Kidney glomerular epithelial cell (primary cell): ENCODE results near the gene PSME2.

ENCODE experiments used
- DNase-seq: peaks from one replicate; lab custom pipeline; 2025; lab: John Stamatoyannopoulos, UW

The PSME2 gene

DNA sequence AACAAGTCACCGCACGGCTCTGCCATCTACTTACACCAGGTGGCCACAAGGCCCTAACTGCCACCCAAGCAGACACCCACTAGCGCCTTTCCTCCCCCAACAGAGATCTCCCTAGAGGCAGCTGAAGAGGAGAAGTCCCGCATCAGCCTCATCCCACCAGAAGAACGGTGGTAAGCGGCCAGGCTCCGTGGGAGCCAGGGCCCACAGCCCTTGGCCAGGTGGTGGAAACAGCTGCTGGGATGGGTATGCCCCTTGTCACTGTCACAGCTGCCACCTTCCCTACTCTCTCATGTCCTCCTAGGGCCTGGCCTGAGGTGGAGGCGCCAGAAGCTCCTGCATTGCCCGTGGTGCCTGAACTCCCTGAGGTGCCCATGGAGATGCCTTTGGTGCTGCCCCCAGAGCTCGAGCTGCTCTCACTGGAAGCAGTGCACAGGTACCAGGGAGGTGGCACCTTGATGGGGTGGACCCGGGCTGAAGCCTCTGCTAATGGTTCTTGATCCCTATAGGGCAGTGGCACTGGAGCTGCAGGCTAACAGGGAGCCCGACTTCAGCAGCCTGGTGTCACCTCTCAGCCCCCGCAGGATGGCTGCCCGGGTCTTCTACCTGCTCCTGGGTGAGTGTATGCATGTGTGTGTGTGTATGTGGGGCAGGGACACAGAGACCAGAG lies 33.0 kb upstream of the PSME2 start:
- no peak for DNase-seq

- no peak for DNase-seq
Observed at GRCh38 chr14:24178399-24179178, 32.2 kb upstream of the PSME2 start.

DNA sequence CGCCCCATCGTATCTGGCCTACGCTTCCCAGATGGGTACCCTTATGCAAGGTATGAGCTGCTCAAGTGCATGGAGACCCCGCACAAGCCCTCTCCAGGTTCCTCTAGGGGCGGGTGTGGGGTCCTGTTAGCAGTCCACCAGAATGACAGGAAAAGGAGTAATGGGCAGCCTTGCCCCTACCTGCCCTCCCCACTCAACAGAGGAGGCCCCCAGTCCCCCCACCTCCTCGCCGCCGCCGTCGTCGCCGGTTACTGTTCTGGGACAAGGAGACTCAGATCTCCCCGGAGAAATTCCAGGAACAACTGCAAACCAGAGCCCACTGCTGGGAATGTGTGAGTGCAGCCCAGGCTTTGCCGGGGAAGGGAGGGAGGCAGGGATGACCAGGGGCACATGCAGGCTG lies 31.5 kb upstream of the PSME2 start:
- no peak for DNase-seq

- DNase-seq: no peak
Observed at GRCh38 chr14:24177041-24177825, 30.8 kb upstream of the PSME2 start.

DNA sequence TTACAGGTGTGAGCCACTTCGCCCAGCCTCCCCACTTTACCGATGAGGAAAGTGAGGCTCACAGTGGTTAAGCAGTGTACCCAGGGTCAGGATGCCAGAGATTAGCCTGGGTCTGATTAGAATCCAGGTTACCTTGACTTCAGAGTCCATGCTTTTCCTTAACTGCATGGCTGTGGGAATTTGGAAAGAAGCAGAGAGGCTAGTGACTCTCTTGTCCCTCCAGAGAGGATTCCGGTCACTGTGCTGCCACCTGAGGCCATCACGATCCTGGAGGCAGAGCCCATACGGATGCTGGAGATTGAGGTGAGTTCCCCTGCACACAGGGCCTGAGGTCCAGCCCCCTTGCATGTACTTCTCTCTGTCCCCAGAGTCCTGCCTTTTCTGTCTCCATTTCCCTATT lies 30.2 kb upstream of the PSME2 start:
- no peak for DNase-seq

DNA sequence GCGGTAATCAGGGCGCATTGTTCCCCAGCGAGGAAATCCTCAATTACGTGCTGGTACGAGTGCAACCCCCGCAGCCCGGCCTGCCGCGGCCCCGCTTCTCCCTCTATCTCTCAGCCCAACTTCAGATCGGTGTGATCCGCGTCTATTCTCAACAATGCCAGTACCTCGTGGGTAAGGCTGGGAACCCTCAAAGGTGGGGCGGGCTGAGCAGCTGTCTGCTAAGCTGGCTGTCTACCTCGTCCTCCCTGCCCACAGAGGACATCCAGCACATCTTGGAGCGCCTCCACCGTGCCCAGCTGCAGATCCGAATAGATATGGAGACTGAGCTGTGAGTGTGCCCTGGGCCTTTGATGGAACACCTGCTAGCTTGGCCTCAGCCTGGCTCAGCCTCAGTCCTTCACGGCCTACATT lies 26.5 kb upstream of the PSME2 start:
- DNase-seq: no peak

DNA sequence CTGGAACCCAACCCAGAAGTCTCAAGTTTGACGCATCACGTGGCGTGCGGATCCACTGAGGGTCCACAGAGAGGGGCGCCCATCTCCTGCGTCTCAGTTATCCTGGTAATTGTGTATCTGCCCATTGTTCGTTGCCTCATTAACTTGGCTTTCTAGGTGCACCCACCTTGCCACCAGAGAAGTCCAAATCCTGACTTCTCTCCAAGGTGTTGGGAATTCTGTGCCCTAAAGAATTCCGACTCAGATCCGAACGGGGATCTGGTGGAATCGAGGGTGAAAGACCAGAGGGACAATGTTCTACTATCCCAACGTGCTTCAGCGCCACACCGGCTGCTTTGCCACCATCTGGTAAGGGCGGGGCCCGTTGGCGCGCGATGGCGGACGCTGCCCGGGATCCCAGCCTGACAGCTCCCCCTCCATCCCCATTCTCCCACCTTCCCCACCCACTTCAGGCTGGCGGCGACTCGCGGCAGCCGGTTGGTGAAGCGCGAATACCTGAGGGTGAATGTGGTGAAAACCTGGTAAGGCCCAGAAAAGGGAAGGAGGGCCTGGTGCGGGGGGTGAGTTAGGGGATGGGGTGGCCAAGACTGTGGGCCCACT lies 26.0 kb upstream of the PSME2 start:
- DNase-seq: no peak

DNA sequence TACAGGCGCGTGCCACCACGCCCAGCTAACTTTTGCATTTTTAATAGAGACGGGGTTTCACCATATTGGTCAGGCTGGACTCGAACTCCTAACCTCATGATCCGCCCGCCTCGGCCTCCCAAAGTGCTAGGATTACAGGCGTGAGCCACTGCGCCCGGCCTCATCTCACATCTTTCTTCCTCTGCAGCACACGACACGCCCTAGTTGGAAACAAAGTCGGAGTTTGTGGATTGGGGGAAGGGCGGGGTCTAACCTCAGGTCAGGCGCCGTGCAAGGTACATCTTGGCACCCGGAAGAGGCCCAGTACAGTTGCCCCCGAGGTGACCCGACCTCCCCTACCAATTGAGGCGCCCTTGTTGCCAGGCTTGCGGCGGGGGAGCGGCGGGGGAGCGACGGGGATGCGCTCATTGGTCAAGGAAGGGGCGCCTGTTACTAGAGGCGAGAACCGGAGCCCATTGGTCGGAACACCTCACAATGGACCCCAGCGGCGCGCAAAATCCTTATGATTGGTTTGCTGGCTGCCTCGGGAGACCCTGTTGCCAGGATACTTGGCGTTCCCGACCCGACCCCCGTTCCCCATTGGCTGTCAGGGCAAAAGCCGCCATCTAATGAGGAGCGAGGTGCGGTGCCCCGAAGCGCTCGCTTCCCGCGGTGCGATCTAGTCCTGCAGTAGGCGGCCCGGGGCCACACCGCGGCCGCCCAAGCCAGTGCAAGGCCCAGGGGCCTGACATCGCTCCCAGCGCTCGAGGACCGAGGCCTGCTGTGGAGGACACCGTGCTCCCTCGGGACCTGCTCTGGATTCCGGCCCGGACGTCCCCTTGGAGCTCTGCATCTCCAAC lies 25.2 kb upstream of the PSME2 start, which contains the start of gene REC8:
Gene REC8 (plus strand): TSS at position 659 of the 839 bp plus-strand sequence. CDS start 473 bp downstream, outside the sequence.
- DNase-seq: peak; percentile 75

- no peak for DNase-seq
Observed at GRCh38 chr14:24167469-24168114, 21.2 kb upstream of the PSME2 start.

DNA sequence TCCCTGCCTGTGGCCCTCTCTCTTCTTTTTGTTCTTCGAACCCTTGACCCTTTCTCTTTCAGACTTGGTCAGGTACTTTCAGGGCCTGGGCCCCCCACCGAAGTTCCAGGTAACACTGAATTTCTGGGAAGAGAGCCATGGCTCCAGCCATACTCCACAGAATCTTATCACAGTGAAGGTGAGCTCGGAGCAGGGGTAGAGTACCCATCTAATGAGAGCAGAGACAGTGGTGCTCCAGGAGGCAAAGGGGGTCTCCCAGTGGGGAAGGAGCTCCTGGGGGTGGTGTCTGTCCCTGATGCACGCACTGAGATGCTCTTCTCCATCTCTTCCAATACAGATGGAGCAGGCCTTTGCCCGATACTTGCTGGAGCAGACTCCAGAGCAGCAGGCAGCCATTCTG lies 19.4 kb upstream of the PSME2 start:
- no peak for DNase-seq

GRCh38 chr14:24164518-24164991 lies 18.1 kb upstream of the PSME2 start:
- DNase-seq: no peak

DNA sequence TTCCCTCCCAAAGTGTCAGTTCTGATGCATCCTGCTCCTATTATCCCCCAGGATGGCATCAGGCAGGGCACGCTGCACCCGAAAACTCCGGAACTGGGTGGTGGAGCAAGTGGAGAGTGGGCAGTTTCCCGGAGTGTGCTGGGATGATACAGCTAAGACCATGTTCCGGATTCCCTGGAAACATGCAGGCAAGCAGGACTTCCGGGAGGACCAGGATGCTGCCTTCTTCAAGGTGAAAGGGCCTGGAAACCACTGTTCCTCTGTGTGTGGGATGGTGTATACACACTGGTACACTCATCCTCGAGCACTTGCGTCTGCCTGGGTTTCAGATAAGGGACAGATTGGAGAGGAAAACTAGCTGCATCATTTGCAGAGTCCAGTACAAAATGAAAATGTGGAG lies 15.7 kb upstream of the PSME2 start:
- DNase-seq: no peak

- DNase-seq: peak; percentile 96
Observed at GRCh38 chr14:24160850-24161804, 14.7 kb upstream of the PSME2 start, which contains the start of gene IRF9. Gene IRF9, plus strand, starts transcription at chr14:24161265. Its CDS starts 880 bp downstream, at chr14:24162145.

- no peak for DNase-seq
Observed at GRCh38 chr14:24160499-24160849, 14.1 kb upstream of the PSME2 start.

GRCh38 chr14:24159777-24160498 lies 13.5 kb upstream of the PSME2 start:
- no peak for DNase-seq

GRCh38 chr14:24157331-24157730 lies 10.9 kb upstream of the PSME2 start:
- DNase-seq: no peak

DNA sequence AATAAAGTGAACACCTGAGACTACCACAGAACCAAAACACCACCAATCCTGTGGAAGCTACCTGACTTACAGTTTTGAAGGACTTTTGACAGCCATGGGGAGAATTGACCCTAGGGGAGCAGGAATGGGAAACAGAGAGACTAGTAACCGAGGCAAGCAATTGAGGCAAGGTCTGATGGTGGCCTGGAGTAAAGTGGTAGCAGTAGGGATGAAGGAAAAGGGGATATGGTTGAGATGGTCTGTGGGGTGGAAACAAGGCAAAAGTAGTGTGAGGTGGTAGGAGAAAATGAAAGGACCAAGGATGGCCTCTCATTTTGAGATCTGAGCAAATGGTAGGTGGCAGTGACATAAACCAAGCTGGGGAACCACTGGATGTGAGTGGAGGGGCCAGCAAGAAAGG lies 10.4 kb upstream of the PSME2 start:
- no peak for DNase-seq

- no peak for DNase-seq
Observed at GRCh38 chr14:24155100-24155499, 8.7 kb upstream of the PSME2 start.
